ENCODE results near the gene ACSS1.

DNA sequence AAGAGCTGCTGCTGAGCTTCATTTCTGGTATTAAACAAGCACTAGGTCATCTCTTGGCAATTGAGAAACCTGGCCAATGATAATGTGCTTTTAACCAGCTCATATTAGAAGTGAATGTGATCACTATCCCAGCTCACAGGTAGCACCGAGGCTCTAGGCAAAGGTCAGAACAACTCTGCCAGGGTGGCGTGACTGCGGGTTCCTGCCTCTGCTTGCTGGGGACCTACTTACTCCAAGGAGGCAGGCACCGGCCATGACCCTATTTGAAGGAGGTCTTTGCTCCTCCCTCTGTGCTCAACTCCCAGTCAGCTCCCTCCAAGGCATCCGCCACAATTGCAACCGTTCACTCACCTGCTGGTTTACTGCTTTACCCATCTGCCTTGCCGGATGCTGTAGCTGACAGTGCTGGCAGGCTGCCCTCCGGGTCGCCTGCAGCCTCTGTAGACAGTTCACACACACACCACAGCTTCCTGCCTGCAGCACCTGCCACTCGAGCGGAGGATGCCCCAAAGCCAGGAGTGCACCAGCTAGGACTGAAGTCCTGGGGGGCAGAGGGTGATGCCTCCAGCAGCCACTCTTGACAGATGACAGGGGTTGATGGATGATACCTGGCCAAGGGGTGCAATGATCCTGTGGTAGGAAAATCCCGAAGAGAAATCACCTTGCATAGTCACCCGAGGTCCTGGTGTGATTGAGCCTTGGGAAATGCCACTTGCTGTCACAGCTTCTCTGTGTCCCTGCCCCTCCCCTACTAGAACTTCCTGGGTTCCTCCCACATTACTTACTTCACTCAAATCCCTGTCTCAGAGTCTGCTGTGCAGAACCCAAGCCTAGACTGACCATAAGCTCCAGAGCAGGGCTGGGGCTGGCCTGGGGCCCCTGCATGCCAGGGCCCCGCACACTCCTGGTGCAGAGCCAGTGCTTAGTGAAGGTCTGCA lies 32.8 kb upstream of the ACSS1 start:
- TF ChIP-seq POLR2A (IDR thresholded peaks at IDR 0.05; ENCODE audit: low read length), result no peak
- no peak for TF ChIP-seq GATA1 (IDR thresholded peaks at IDR 0.05; ENCODE audit: low read depth, low read length)

Measured in erythroblast (primary cell).